GM12878 (cell line): ENCODE results near the gene ITGA1. TPM values are rescaled to one million over a fixed set of nuclear protein-coding genes. Genes with fewer than 3 reads are reported as not detected.

Experiments used
- ATAC-seq: fragments of 200-7000 bp; cut with Tn5 transposase; 3 replicates; pipeline ENCODE4 v1.9.1; 2020; ENCODE audit warnings: mild to moderate bottlenecking, moderate library complexity
- BruUV-seq: library from RNA; stranded (reverse); fragments of 400-500 nt; replicated peaks from 2 replicates; lab custom pipeline; 2021; lab: Mats Ljungman, UMichigan
- CTCF ChIA-PET: fragments of 300-600 bp; sonication (Branson Sonifier 250); formaldehyde crosslinking; extraction: SDS; loops from one replicate; lab custom pipeline; 2021; ENCODE audit warnings: inconsistent platforms; lab: Yijun Ruan, JAX
- POLR2A ChIA-PET: fragments of 350-600 bp; formaldehyde crosslinking; extraction: SDS; loops from one replicate; lab custom pipeline; 2021; ENCODE audit warnings: inconsistent platforms; lab: Charles Lee
- RAD21 ChIA-PET: fragments of 300-600 bp; sonication (Branson Sonifier 250); formaldehyde crosslinking; loops from one replicate; lab custom pipeline; 2023; ENCODE audit warnings: antibody characterized with exemption; ENCODE audit not compliant: unreplicated experiment; lab: Charles Lee
- SMC1A ChIA-PET: fragments of 300-600 bp; sonication (Branson Sonifier 250); formaldehyde crosslinking; loops from one replicate; lab custom pipeline; 2023; ENCODE audit not compliant: unreplicated experiment, uncharacterized antibody; lab: Charles Lee
- DNase-seq: peaks from one replicate; pipeline ENCODE4 v3.0.0-alpha.2; 2011; ENCODE audit warnings: low read depth, low spot score
- FAIRE-seq: peaks from 3 replicates; lab custom pipeline; 2011; peaks lifted over from hg19 to GRCh38; lab: Jason Lieb, UNC
- H2AFZ ChIP-seq: 2 replicates; pipeline ENCODE4 v1.6.0; 2011; ENCODE audit warnings: low read depth, low read length, control low read depth; ENCODE audit not compliant: control insufficient read depth
- H3K27ac ChIP-seq: 2 replicates; pipeline ENCODE4 v1.5.1; 2011; ENCODE audit warnings: control low read depth; ENCODE audit not compliant: control insufficient read depth, insufficient read depth
- H3K27me3 ChIP-seq, 2 experiments: replicated peaks in 1 of 2; 2 replicates each; pipeline versions ENCODE4 v1.6.0 to v1.6.1; 2011; ENCODE audit warnings: low read length in 1 of 2; ENCODE audit not compliant: control insufficient read depth in 2 of 2, insufficient read depth in 2 of 2
- H3K36me3 ChIP-seq, 2 experiments: 2 replicates each; pipeline ENCODE4 v1.5.1; 2011; ENCODE audit warnings: low read length in 1 of 2; ENCODE audit not compliant: control insufficient read depth in 2 of 2, insufficient read depth in 2 of 2
- H3K4me1 ChIP-seq: 2 replicates; pipeline ENCODE4 v1.6.1; 2011; ENCODE audit warnings: mild to moderate bottlenecking, low read length, moderate library complexity, mixed read lengths; ENCODE audit not compliant: control insufficient read depth, insufficient read depth
- H3K4me2 ChIP-seq: 2 replicates; pipeline ENCODE4 v1.6.0; 2011; ENCODE audit warnings: control low read depth; ENCODE audit not compliant: control insufficient read depth, insufficient read depth
- H3K4me3 ChIP-seq: fragments of 200-600 bp; sonication (generic); 2 replicates; pipeline ENCODE4 v1.5.1; 2016
- H3K79me2 ChIP-seq: 2 replicates; pipeline ENCODE4 v1.6.0; 2011; ENCODE audit warnings: low read length; ENCODE audit not compliant: control insufficient read depth, insufficient read depth
- H3K9ac ChIP-seq: 2 replicates; pipeline ENCODE4 v1.8.0; 2011; ENCODE audit warnings: low read length, control low read depth, mixed read lengths; ENCODE audit not compliant: control insufficient read depth, insufficient read depth
- H3K9me3 ChIP-seq: replicated peaks from 3 replicates; pipeline ENCODE4 v1.5.1; 2011; ENCODE audit warnings: mild to moderate bottlenecking, low read length; ENCODE audit not compliant: control insufficient read depth, insufficient read depth
- H4K20me1 ChIP-seq: 2 replicates; pipeline ENCODE4 v1.6.0; 2011; ENCODE audit not compliant: control insufficient read depth, insufficient read depth
- ASH2L ChIP-seq: fragments of 300-600, 200-600 bp; sonication (generic); IDR thresholded peaks from 2 replicates; pipeline ENCODE4 v1.6.1; 2017; ENCODE audit warnings: low read depth, mild to moderate bottlenecking, borderline replicate concordance
- CEBPZ ChIP-seq: fragments of 150-350 bp; IDR thresholded peaks from 2 replicates; pipeline ENCODE4 v1.6.1; 2016; ENCODE audit warnings: low read depth, low read length
- CHD2 ChIP-seq: IDR thresholded peaks from 2 replicates; pipeline ENCODE4 v1.6.1; 2011; ENCODE audit warnings: low read depth, low read length, improper control_type of control experiment, borderline replicate concordance
- HDAC6 ChIP-seq: fragments of 200-600 bp; sonication (generic); IDR thresholded peaks from one replicate; pipeline ENCODE4 v1.8.0; 2017; ENCODE audit warnings: antibody characterized with exemption; ENCODE audit not compliant: unreplicated experiment
- HSF1 ChIP-seq: fragments of 150-350 bp; IDR thresholded peaks from 2 replicates; pipeline ENCODE4 v1.6.1; 2014; ENCODE audit warnings: mild to moderate bottlenecking, low read depth, low read length
- NFXL1 ChIP-seq: fragments of 450-650 bp; IDR thresholded peaks from 2 replicates; pipeline ENCODE4 v1.6.1; 2017; ENCODE audit warnings: antibody characterized with exemption, mild to moderate bottlenecking, borderline replicate concordance
- PAX8 ChIP-seq: fragments of 450-650 bp; IDR thresholded peaks from 2 replicates; pipeline ENCODE4 v1.6.1; 2017; ENCODE audit warnings: mild to moderate bottlenecking, moderate library complexity
- SPI1 ChIP-seq: IDR thresholded peaks from 2 replicates; pipeline ENCODE4 v1.6.1; 2011; ENCODE audit warnings: low read depth, mild to moderate bottlenecking, low read length, moderate library complexity, borderline replicate concordance; ENCODE audit not compliant: insufficient read depth
- STAT1 ChIP-seq: fragments of 450-650 bp; conservative IDR thresholded peaks from 2 replicates; pipeline ENCODE4 v1.6.1; 2014; ENCODE audit warnings: antibody characterized with exemption, mild to moderate bottlenecking
- STAT3 ChIP-seq: IDR thresholded peaks from 2 replicates; pipeline ENCODE4 v1.6.1; 2011; ENCODE audit warnings: low read depth, low read length, improper control_type of control experiment
- TCF12 ChIP-seq: IDR thresholded peaks from 2 replicates; pipeline ENCODE4 v1.6.1; 2011; ENCODE audit warnings: low read depth, mild to moderate bottlenecking, low read length
- ZNF217 ChIP-seq: fragments of 450-650 bp; IDR thresholded peaks from 2 replicates; pipeline ENCODE4 v1.6.1; 2017; ENCODE audit warnings: antibody characterized with exemption, mild to moderate bottlenecking
- ZNF622 ChIP-seq: fragments of 450-650 bp; IDR thresholded peaks from 2 replicates; pipeline ENCODE4 v1.6.1; 2017; ENCODE audit warnings: mild to moderate bottlenecking, inconsistent platforms
- WGBS: methylation state at CpG from one replicate; pipeline ENCODE4 v1.1.6; 2016; ENCODE audit warnings: low lambda C conversion rate; ENCODE audit not compliant: insufficient replicate concordance, insufficient coverage; ENCODE audit errors: missing lambda C conversion rate; 5-methylcytosine and 5-hydroxymethylcytosine counted together
- in situ Hi-C: fragments of 300-500 bp; cut with MboI; formaldehyde crosslinking; loops from 9 replicates; pipeline ENCODE4 v1.14.3; 2018; ENCODE audit warnings: mixed read lengths
- intact Hi-C: fragments of 100-400 bp; cut with micrococcal nuclease; formaldehyde crosslinking; loops from one replicate; pipeline ENCODE4 v1.14.2; 2022; ENCODE audit not compliant: unreplicated experiment
- polyA plus RNA-seq, 11 experiments: library from polyadenylated mRNA; depleted of rRNA in 4 of 11; unstranded in 6 of 11; stranded (reverse) in 5 of 11; fragments of >200 nt; fragmentation: Nextera tagmentation in 4 of 11; fragmentation: Illumina TruSeq in 1 of 11; extraction: Ambion mirVana in 4 of 11; extraction: Trizol in 1 of 11; gene quantifications; 1 replicate in 1 of 11; 2 replicates in 10 of 11; pipeline versions ENCODE4 v1.2.1 to v1.2.3, GENCODE V29; 2011 to 2016; ENCODE audit warnings: inconsistent platforms in 2 of 11, missing spikeins in 2 of 11, low read depth in 1 of 11
- total RNA-seq, 4 experiments: library from RNA; depleted of rRNA in 3 of 4; stranded (reverse); fragments of >200 nt in 3 of 4; fragmentation: Illumina TruSeq in 1 of 4; extraction: Trizol in 1 of 4; gene quantifications; 2 replicates each; pipeline versions ENCODE4 v1.2.1 to v1.2.3, GENCODE V29; 2013 to 2021

Gene ITGA1
- total and polyA plus RNA-seq, 10 of the 15 experiments (the other 5 are each of a cell fraction or from before 2014, with no cell fraction given) = 0.02 to 0.56 (median 0.19) TPM

- Histone ChIP-seq H4K20me1 (no peaks in the 10 kb centered on the region), H2AFZ (no peak overlapping the region), H3K4me3 (no peak overlapping the region), H3K4me2 (no peak overlapping the region), H3K79me2 (no peaks in the 10 kb centered on the region), H3K9ac (no peak overlapping the region), H3K9me3 (no peaks in the 10 kb centered on the region), H3K27me3 (no peaks in the 10 kb centered on the region), H3K4me1 (no peaks in the 10 kb centered on the region)
- DNase-seq (no peak), FAIRE-seq (no peak)
- POLR2A ChIA-PET = interaction anchor here (0.7 kb wide), 1 partner anchor 50 kb away, joined by 3 read pairs; no protein-coding TSS in a partner anchor
- 69% methylated on average over 4 of the region's 5 CpGs for WGBS
- intact Hi-C loops = no loop called here
- RAD21 ChIA-PET = no interaction called here
- in situ Hi-C loops = no loop called here
- BruUV-seq = no TSS peak
- CTCF ChIA-PET = no interaction called here
- SMC1A ChIA-PET = no interaction called here
- TF ChIP-seq ASH2L = no peak
- TF ChIP-seq, all 136 proteins: peak for 0
- H3K36me3 ChIP-seq = no peaks in the 10 kb centered on the region
- no peak for ATAC-seq
- H3K27ac ChIP-seq = no peak overlapping the region
Measured at GRCh38 chr5:52861368-52861767, 73.7 kb downstream of the ITGA1 start.

- Histone ChIP-seq H3K27ac (no peak overlapping the region), H3K9ac (no peak overlapping the region), H3K79me2 (no peaks in the 10 kb centered on the region), H4K20me1 (no peaks in the 10 kb centered on the region), H3K4me3 (no peak overlapping the region), H3K9me3 (no peaks in the 10 kb centered on the region), H2AFZ (no peak overlapping the region), H3K4me1 (no peaks in the 10 kb centered on the region), H3K27me3 (no peaks in the 10 kb centered on the region; a peak in 1 of 4 replicates), H3K4me2 (no peak overlapping the region), H3K36me3 (no peaks in the 10 kb centered on the region)
- intact Hi-C loops = no loop called here
- ChIA-PET SMC1A (no interaction called here), CTCF (interaction anchor here (0.7 kb wide), 1 partner anchor 50 kb away, joined by 4 read pairs; no protein-coding TSS in a partner anchor), POLR2A (no interaction called here), RAD21 (no interaction called here)
- ATAC-seq = no peak
- in situ Hi-C loops = no loop called here
- WGBS = 23% methylated on average over 2 of the region's 2 CpGs
- no TSS peak for BruUV-seq
- FAIRE-seq = no peak
- no peak for DNase-seq
- TF ChIP-seq CHD2 (no peak), TCF12 (no peak), ZNF622 (no peak), PAX8 (no peak), ZNF217 (no peak), HSF1 (no peak), SPI1 (no peak), STAT1 (no peak), CEBPZ (no peak), NFXL1 (no peak), HDAC6 (no peak), STAT3 (no peak)
Measured at GRCh38 chr5:52863715-52864290, 76.1 kb downstream of the ITGA1 start.
